Measurements from ENCODE around the gene GRB7. TPM values are rescaled to one million over a fixed set of nuclear protein-coding genes. Genes with fewer than 3 reads are reported as not detected.
"Not testable (repeated sequence)": the region's sequence is repeated elsewhere in the genome, so short reads cannot be mapped to it uniquely, and the experiment has no call there.

GRB7 gene
- total RNA-seq, 2 donors from 2014 or later, result 22.4 to 40.9 TPM

DNA sequence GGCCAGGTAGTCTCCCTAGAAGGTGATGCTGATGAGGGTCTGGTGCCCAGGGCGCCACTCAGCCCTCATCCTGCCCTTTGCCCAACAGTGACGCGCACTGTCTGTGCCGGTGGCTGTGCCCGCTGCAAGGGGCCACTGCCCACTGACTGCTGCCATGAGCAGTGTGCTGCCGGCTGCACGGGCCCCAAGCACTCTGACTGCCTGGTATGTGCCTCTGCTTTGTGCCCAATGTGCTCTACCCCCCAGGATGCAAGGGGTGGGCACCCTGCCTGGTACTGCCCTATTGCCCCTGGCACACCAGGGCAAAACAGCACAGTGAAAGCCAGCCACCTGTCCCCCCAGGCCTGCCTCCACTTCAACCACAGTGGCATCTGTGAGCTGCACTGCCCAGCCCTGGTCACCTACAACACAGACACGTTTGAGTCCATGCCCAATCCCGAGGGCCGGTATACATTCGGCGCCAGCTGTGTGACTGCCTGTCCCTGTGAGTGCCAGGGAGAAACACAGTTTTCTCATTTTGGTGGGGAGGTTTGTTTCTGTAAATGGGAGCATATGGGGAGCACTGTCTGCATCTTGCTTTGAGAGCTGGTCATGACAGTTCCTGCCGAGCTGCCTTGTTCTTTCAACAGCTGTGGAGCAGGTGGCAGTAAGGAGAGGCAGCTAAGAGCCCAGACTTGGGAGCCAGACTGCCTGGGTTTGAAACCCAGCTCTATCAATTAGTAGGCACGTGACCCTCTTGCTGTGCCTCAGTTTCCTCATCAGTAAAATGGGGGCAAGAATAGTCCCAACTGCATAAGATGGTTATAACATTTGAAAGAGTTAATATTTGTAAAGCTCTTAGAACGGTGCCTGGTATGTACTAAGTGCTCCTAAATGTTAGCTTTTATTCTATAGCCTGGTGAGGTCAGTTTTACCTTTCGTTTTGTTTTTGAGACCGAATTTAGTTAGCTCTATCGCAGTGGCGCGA, 27.5 kb upstream of the GRB7 start:
- intact Hi-C loops (cut with DNase I), result no loop called here
- H3K36me3 ChIP-seq, result peaks cover 9% of the 10 kb centered on the region
- H3K9ac ChIP-seq (ENCODE audit: low read depth in 2 of 2, low read length in 2 of 2), result no peak overlapping the region
- no peaks in the 10 kb centered on the region for H3K27me3 ChIP-seq
- no peak overlapping the region for H3K27ac ChIP-seq
- no peak overlapping the region for H3K4me3 ChIP-seq
- TF ChIP-seq, protein P1, sequence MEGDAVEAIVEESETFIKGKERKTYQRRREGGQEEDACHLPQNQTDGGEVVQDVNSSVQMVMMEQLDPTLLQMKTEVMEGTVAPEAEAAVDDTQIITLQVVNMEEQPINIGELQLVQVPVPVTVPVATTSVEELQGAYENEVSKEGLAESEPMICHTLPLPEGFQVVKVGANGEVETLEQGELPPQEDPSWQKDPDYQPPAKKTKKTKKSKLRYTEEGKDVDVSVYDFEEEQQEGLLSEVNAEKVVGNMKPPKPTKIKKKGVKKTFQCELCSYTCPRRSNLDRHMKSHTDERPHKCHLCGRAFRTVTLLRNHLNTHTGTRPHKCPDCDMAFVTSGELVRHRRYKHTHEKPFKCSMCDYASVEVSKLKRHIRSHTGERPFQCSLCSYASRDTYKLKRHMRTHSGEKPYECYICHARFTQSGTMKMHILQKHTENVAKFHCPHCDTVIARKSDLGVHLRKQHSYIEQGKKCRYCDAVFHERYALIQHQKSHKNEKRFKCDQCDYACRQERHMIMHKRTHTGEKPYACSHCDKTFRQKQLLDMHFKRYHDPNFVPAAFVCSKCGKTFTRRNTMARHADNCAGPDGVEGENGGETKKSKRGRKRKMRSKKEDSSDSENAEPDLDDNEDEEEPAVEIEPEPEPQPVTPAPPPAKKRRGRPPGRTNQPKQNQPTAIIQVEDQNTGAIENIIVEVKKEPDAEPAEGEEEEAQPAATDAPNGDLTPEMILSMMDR (IDR thresholded peaks at IDR 0.05), result no peak
- H3K9me3 ChIP-seq, result no peaks in the 10 kb centered on the region
- DNase-seq, result no peak
- H3K4me1 ChIP-seq, result peaks cover 11% of the 10 kb centered on the region

DNA sequence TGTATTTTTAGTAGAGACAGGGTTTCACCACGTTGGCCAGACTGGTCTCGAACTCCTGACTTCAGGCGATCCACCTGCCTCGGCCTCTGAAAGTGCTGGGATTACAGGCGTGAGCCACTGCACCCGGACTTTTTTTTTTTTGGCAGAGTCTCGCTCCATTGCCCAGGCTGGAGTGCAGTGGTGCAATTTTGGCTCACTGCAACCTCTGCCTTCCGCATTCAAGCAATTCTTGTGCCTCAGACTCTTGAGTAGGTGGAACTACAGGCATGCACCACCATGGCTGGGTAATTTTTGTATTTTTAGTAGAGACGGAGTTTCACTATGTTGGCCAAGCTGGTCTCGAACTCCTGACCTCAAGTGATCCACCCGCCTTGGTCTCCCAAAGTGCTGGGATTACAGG, 26.7 kb upstream of the GRB7 start:
- H3K27me3 ChIP-seq; intact Hi-C loops (cut with DNase I); H3K27ac ChIP-seq; H3K9ac ChIP-seq (ENCODE audit: low read depth in 2 of 2, low read length in 2 of 2); H3K4me3 ChIP-seq; DNase-seq; H3K9me3 ChIP-seq; H3K36me3 ChIP-seq: not testable (repeated sequence)
- peaks cover 11% of the 10 kb centered on the region for H3K4me1 ChIP-seq

DNA sequence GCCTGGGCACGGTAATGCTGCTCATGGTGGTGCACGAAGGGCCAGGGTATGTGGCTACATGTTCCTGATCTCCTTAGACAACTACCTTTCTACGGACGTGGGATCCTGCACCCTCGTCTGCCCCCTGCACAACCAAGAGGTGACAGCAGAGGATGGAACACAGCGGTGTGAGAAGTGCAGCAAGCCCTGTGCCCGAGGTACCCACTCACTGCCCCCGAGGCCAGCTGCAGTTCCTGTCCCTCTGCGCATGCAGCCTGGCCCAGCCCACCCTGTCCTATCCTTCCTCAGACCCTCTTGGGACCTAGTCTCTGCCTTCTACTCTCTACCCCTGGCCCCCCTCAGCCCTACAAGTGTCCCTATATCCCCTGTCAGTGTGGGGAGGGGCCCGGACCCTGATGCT, 25.9 kb upstream of the GRB7 start:
- Histone ChIP-seq H3K4me1 (peaks cover 9% of the 10 kb centered on the region), H3K27me3 (no peaks in the 10 kb centered on the region), H3K36me3 (peaks cover 9% of the 10 kb centered on the region), H3K9ac (ENCODE audit: low read depth in 2 of 2, low read length in 2 of 2) (no peak overlapping the region), H3K9me3 (no peaks in the 10 kb centered on the region), H3K4me3 (no peak overlapping the region), H3K27ac (no peak overlapping the region)
- intact Hi-C loops (cut with DNase I), result no loop called here
- TF ChIP-seq, protein P1 (IDR thresholded peaks at IDR 0.05), result no peak
- no peak for DNase-seq

DNA sequence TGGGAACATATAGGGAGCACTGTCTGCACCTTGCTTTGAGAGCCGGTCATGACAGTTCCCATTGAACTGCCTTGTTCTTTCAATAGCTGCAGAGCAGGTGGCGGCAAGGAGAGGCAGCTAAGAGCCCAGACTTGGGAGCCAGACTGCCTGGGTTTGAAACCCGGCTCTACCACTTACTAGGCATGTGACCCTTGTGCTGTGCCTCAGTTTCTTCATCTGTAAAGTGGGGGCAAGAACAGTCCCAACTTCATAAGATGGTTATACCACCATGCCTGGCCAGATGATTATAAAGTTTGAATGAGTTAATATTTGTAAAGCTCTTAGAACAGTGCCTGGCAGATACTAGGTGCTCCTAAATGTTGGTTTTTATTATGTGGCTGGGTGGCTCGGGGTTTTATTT, 23.5 kb upstream of the GRB7 start:
- no peak overlapping the region for H3K27ac ChIP-seq
- H3K36me3 ChIP-seq, result no peaks in the 10 kb centered on the region

DNA sequence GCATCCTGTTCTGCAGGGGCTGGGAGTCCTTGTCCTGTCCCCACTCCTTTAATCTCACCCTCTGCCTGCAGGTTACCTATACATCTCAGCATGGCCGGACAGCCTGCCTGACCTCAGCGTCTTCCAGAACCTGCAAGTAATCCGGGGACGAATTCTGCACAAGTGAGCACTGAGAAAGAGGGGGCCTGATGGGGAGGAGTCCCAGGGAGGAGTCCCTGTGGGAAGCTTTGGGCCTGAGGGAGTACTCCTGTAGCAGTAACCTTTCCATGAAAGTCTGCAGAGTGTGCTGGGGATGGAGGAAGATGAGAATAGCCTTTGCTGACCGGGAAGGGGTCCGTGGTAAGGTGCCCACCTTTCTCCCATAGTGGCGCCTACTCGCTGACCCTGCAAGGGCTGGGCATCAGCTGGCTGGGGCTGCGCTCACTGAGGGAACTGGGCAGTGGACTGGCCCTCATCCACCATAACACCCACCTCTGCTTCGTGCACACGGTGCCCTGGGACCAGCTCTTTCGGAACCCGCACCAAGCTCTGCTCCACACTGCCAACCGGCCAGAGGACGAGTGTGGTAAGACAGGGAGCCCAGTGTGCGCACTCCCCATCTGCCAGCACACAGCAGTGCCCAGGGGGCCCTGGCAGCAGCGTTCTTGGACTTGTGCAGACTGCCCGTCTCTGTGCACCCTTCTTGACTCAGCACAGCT, 22.2 kb upstream of the GRB7 start:
- TF ChIP-seq, protein P1 (IDR thresholded peaks at IDR 0.05), result no peak
- peak overlapping the region; percentile 68 to 92 for H3K9ac ChIP-seq (ENCODE audit: low read depth in 2 of 2, low read length in 2 of 2)
- H3K9me3 ChIP-seq, result no peaks in the 10 kb centered on the region
- peaks cover 8% of the 10 kb centered on the region for H3K4me1 ChIP-seq
- no peak for DNase-seq
- H3K27me3 ChIP-seq, result no peaks in the 10 kb centered on the region
- H3K36me3 ChIP-seq, result no peaks in the 10 kb centered on the region
- no peak overlapping the region for H3K4me3 ChIP-seq
- peak overlapping the region; percentile 86 for H3K27ac ChIP-seq
- intact Hi-C loops (cut with DNase I), result no loop called here

More for the DNA sequence above, 23.5 kb upstream of the GRB7 start:
- TF ChIP-seq, protein P1 (IDR thresholded peaks at IDR 0.05), result no peak
- Histone ChIP-seq H3K9me3 (no peaks in the 10 kb centered on the region), H3K4me1 (peaks cover 8% of the 10 kb centered on the region), H3K9ac (ENCODE audit: low read depth in 2 of 2, low read length in 2 of 2) (no peak overlapping the region), H3K4me3 (no peak overlapping the region), H3K27me3 (no peaks in the 10 kb centered on the region)
- DNase-seq, result no peak
- intact Hi-C loops (cut with DNase I), result no loop called here

All from colonic mucosa (tissue), 4 donors.